ENCODE results near the gene DRP2. TPM values are rescaled to one million over a fixed set of nuclear protein-coding genes. Genes with fewer than 3 reads are reported as not detected.

Gene DRP2
- total RNA-seq, 1 donor from 2014 or later: not detected

DNA sequence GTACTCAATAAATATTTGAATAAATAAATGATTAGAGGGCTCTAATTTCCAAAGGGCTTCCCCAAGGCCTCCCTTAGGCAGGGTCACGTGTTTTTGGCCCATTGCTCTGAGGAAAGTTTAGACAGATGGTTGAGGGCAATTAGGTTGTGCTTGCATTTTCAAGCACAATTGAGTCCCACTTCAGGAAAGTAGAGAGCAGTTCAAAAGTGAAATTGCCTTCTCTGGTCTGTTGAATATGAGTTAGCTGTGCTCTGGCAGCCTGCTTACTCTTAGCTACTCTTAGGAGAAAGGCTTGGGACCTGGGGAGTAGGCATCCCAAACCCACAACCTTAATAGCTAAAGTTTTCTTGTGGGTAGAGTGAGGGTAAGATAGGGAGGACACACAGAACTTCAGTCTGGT, 9.0 kb upstream of the DRP2 start:
- Histone ChIP-seq H3K27me3 (ENCODE audit: low read depth) (no peaks in the 10 kb centered on the region), H3K36me3 (no peaks in the 10 kb centered on the region), H3K27ac (no peak overlapping the region), H3K9me3 (no peaks in the 10 kb centered on the region), H3K4me3 (no peak overlapping the region), H3K4me1 (no peaks in the 10 kb centered on the region)
- ATAC-seq (peak; percentile 43 to 52), DNase-seq (no peak)
- no peak for TF ChIP-seq CTCF (IDR thresholded peaks at IDR 0.05)
- intact Hi-C loops (cut with DNase I): no loop called here

DNA sequence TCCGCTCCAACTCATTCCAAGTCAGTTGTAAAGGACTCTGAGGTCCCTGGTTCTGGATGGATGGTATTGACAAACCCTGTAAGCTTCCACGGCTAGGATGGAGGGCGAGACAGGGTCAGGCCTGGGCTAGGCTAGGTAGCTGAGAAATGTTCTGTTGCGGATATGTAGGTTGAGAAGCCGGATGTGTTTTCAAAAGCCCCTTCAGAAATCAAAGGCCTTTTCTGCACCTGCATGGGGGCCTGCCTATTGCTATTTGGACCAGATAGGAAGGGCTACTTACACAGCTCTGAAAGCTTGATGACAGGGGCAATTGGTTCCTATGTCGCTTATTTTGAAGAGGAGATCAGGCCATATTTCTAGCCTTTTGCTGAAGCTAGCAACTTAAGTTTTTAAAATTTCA, 1.9 kb upstream of the DRP2 start:
- intact Hi-C loops (cut with DNase I): no loop called here
- ATAC-seq (no peak), DNase-seq (no peak)
- Histone ChIP-seq H3K9me3 (no peaks in the 10 kb centered on the region), H3K36me3 (no peaks in the 10 kb centered on the region), H3K27ac (no peak overlapping the region), H3K4me3 (no peak overlapping the region), H3K4me1 (no peaks in the 10 kb centered on the region), H3K27me3 (ENCODE audit: low read depth) (no peaks in the 10 kb centered on the region)
- no peak for TF ChIP-seq CTCF (IDR thresholded peaks at IDR 0.05)

- Histone ChIP-seq H3K36me3 (no peaks in the 10 kb centered on the region), H3K9me3 (no peaks in the 10 kb centered on the region), H3K4me3 (no peak overlapping the region), H3K27me3 (ENCODE audit: low read depth) (no peaks in the 10 kb centered on the region), H3K27ac (no peak overlapping the region), H3K4me1 (no peaks in the 10 kb centered on the region)
- DNase-seq (no peak), ATAC-seq (no peak)
- TF ChIP-seq CTCF (IDR thresholded peaks at IDR 0.05): no peak
- intact Hi-C loops (cut with DNase I): no loop called here
Observed at GRCh38 chrX:101219864-101220346, 319 bp downstream of the DRP2 start.

GRCh38 chrX:101220662-101221260, 1.2 kb downstream of the DRP2 start:
- Histone ChIP-seq H3K4me3 (no peak overlapping the region), H3K27ac (no peak overlapping the region), H3K36me3 (no peaks in the 10 kb centered on the region), H3K27me3 (ENCODE audit: low read depth) (no peaks in the 10 kb centered on the region), H3K4me1 (no peaks in the 10 kb centered on the region), H3K9me3 (no peaks in the 10 kb centered on the region)
- intact Hi-C loops (cut with DNase I): no loop called here
- ATAC-seq: no peak
- TF ChIP-seq CTCF (IDR thresholded peaks at IDR 0.05): no peak
- DNase-seq: no peak

DNA sequence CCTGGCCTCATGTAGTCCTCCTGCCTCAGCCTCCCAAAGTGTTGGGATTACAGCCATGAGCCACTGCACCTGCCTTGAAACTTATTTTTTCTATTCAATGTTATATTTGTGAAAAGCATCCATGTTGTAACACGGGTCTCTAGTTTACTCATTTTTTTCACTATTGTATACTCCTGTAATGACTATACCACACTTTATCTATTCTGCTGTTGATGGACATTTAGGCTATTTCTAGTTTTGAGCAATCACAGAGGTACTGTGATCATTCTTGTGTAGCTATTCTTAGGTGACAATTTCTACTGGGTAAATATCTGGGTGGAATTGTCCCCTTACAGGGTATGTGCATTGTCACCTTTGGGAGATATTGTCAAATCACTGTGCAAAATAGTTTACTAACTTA, 3.6 kb downstream of the DRP2 start:
- Histone ChIP-seq H3K36me3 (no peaks in the 10 kb centered on the region), H3K27ac (no peak overlapping the region), H3K4me3 (no peak overlapping the region), H3K27me3 (ENCODE audit: low read depth) (no peaks in the 10 kb centered on the region), H3K9me3 (no peaks in the 10 kb centered on the region), H3K4me1 (no peaks in the 10 kb centered on the region)
- no peak for DNase-seq
- intact Hi-C loops (cut with DNase I): no loop called here
- ATAC-seq: no peak
- no peak for TF ChIP-seq CTCF (IDR thresholded peaks at IDR 0.05)

Measured in lower lobe of right lung (tissue), 2 donors.